Hematopoietic multipotent progenitor cell treated with erythropoietin and hydrocortisone succinate and interleukin-3 and kit ligand, for 6 days (in vitro differentiated cells): ENCODE measurements around the gene RERE.
"Not testable (repeated sequence)": the region's sequence is repeated elsewhere in the genome, so short reads cannot be mapped to it uniquely, and the experiment has no call there.

Source experiments
- DNase-seq: peaks from one replicate; pipeline ENCODE4 v3.0.0-alpha.2; 2015

RERE gene

GRCh38 chr1:8536515-8536914 is 280.9 kb downstream of the RERE start:
- no peak for DNase-seq

DNA sequence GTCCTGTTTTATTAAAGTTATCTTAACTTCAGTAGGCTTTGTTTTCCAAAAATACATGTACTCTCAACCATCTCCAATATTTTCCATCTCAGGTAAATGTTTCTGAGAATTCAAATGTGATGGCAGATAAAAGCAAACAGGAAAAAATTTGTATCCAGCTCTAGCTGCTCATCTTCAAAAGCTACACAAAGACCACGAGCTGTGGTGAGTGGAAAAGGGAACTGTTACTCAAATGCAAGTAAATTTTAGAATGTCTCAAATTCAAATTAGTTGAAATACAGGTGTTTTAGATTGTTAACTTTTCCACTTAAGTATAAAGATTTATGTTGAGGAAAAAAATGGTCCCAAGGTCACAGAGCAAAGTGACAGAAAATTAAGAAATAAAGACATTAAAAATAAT is 283.5 kb downstream of the RERE start:
- no peak for DNase-seq

DNA sequence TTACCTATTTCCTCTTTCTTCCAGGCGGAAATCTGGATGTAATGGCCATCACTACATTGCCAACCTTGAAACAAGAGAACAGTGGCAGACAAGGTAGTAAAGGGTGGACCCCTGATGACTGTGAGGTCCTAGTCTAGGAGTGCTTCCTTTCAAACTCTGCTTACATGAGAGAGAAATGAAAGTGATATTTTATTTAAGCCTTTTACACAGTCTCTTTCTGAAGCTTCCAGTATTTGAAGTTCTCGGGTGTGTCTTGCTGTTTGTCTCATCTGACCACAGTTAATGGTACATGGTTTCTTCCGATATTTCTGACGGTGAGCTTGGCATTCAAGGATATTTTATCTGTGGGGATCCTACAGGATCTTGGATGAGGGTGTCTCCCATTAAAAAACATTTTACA is 284.3 kb downstream of the RERE start:
- DNase-seq: no peak

GRCh38 chr1:8529901-8530300 is 287.5 kb downstream of the RERE start:
- no peak for DNase-seq

GRCh38 chr1:8527941-8528340 is 289.5 kb downstream of the RERE start:
- peak; percentile 55 for DNase-seq

- DNase-seq: peak; percentile 83
Observed at GRCh38 chr1:8525558-8526275, 291.7 kb downstream of the RERE start.

DNA sequence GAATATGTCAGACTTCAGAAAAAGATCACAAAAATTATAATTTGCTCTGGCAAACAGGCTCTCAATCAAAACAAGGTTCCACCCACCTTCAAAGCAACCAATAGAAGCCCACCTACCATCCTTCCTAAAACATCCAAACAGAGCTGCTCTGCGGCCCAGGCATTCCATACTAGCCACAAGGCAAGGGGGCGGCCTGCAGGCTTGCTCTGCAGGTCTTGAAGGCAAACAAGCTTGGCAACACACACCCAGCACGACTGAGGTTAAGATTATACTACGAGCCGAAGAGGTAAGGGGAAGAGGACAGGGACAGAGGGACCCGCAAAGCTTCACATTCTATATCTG is 292.3 kb downstream of the RERE start:
- peak; percentile 48 for DNase-seq

DNA sequence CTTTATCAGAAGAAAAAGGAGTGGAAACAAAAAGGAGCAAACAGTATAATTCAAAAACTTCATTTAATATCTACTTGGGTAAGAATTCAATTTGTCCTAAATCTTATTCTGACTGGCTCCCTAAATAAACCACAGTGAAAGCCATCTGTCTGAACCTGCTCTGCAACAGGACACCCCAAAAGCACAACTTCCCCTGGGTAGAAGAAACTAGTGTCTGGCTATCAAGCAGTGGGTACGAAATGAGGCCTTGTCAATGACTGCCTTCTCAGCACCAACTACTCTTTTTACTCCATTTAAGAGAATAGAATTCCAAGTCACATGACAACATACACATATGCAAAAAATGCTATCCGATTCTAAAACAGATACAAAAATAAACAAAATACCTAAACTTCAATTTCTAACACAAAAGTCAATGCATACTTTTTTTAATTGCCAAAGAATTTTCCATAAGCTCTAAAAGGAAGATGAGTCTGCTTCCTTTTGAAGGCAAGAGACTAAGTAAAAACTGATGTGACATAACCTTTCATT is 292.7 kb downstream of the RERE start:
- DNase-seq: peak; percentile 46

DNA sequence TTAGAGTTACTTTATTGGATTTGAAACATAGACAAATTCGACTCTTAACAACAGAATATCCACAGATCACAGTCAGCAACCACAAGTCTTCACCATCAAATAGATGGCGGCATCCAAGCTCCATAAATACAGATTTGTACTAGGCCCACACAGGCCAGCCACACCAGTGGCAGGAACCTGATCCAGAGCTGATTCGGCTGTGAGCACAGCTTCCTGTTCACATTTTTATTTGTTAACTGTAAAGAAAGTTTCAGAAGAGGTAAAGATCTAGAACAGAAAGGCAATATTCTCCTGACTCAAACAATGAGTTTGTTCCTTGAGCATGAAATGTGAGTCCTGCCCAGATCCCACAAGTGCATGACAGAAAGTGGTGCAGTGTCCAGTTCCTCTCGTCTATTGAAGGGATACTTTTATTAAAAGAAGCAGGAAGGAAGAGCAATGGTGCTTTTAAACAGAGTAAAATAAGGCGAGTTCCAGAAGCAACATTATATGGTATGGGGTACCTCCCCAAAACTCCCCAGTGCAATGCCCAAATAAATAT is 293.7 kb downstream of the RERE start:
- DNase-seq: no peak

DNA sequence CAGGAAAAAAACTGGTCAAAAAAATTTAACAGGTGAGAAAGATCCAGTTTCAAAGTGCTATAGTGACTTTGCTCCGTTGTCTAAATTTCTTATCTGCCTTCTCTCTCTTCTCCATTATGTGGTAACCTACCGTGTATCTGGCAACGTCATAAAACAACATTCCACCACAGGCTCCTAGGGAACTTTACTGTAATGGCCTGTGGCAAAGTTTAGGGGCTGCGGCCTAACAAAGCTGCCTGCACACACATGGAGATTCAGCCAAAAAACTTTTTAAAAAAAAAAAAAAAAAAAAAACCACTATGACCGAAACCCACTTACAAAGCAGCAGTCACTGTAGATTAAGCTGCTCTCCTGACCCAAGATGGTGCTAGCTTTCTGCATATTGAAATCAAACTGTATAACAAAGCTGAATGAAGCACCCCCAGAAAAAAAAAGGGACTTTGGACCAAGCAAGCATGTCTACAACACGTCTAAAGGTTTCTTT is 296.9 kb downstream of the RERE start:
- DNase-seq: peak; percentile 39

GRCh38 chr1:8519167-8519566 is 298.3 kb downstream of the RERE start:
- no peak for DNase-seq

- DNase-seq: no peak
Observed at GRCh38 chr1:8518490-8518801, 299.0 kb downstream of the RERE start.

GRCh38 chr1:8517661-8518489 is 299.6 kb downstream of the RERE start:
- peak; percentile 60 for DNase-seq

DNA sequence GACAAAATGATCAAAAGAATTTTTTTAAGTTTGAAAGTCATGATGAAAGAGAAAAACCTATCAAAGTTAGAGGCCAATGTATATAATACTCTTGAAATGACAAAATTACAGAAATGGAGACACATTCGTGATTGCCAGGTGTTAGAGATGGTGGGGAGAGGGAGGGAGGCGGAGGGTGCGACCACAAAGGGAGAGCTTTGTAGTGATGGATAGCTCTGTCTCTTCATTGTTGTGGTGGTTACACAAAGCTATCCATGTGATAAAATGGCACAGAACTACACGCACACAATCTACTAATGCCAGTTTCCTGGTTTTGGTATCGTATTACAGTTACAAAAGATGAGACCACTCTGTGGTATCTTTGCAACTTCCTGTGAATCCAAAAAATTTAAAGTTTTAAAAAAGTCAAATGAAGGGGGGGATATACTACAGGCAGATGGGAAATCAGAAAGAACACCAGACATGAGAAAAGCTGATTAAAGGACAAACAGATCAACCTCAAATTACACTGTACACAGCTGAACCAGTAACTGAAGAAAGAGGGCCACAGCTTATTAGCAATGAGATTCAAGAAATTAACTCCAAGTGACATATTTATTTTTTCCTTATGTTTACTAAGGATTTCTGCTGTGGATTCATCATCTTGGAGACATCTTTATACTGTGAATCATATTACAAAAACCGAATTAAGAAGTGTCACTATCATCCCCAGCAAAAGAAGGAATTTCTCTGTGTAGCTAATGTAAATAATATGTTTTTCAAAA is 300.5 kb downstream of the RERE start:
- peak; percentile 60 for DNase-seq

DNA sequence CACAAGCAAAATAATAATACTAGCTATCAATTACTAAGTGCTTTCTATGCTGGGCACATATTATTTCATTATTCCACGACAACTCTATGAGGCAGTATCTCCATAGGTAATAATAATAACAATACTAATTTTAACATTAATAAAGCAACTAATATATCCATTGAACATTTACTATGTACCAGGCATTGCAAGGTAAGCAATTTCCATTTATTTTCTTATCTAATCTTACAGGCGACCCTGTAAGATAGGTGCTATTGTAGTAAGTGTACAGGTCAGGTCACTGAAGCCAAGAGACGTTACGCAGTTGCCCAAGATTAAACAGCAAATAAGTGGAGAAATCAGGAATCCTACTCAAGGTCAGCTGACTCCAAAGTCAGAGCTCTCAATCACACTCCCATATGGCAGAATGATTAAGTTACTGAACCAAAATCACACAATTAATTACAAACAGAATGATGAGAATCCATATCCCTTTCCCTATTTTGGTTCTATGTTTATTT is 301.1 kb downstream of the RERE start:
- DNase-seq: no peak

DNA sequence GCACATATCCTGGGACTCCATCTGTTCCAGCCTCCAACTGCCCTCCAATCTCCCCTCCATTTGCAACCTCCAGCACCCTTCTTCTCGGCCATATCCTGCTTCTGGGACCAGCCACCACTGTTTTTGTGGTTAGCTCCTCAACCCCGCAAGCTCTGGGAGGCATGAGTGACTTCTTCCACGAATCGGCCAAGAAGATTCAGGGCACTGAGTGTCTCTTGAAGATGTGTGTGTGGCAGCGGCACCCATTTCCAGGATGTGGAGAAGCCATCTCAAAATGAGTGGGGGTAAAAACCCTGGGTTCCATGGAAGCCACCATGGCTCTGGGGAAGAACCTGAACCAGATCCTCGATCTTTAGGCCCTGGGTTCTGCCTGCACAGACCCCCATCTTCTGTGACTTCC is 304.9 kb downstream of the RERE start:
- no peak for DNase-seq

- no peak for DNase-seq
Observed at GRCh38 chr1:8510041-8510823, 307.2 kb downstream of the RERE start.

GRCh38 chr1:8509579-8509978 is 307.9 kb downstream of the RERE start:
- DNase-seq: no peak

- DNase-seq: no peak
Observed at GRCh38 chr1:8506995-8507615, 310.3 kb downstream of the RERE start.

- DNase-seq: no peak
Observed at GRCh38 chr1:8506456-8506855, 311.0 kb downstream of the RERE start.

GRCh38 chr1:8503842-8504241 is 313.6 kb downstream of the RERE start:
- no peak for DNase-seq

- not testable (repeated sequence) for DNase-seq
Observed at GRCh38 chr1:8502949-8503348, 314.5 kb downstream of the RERE start.
